Ecto neural progenitor cell (in vitro differentiated cells): Measurements from ENCODE around the gene RB1.
"Not testable (repeated sequence)": the region's sequence is repeated elsewhere in the genome, so short reads cannot be mapped to it uniquely, and the experiment has no call there.

ENCODE experiments used
- DNase-seq: peaks from one replicate; pipeline ENCODE4 v3.0.0-alpha.2; 2018; ENCODE audit warnings: low spot score

Gene RB1

GRCh38 chr13:48448959-48449614, 145.5 kb downstream of the RB1 start:
- no peak for DNase-seq

DNA sequence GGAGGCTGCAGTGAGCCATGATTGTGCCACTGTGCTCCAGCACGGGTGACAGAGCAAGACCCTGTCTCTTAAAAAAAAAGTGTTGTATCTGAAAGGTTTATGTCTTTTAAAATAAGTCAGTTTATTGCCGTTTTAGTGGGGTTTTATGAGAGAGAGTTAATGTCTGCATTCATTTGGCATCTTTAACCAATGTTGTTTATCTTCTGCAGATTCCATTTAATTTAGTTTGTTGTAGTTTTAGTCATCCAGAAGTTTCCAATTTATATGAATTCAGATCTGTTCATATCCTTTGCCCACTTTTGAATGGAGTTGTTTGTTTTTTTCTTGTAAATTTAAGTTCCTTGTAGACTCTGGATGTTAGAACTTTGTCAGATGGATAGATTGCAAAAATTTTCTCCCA, 146.1 kb downstream of the RB1 start:
- no peak for DNase-seq

GRCh38 chr13:48451196-48451595, 147.6 kb downstream of the RB1 start:
- not testable (repeated sequence) for DNase-seq

GRCh38 chr13:48456546-48456945, 153.0 kb downstream of the RB1 start:
- DNase-seq = no peak

DNA sequence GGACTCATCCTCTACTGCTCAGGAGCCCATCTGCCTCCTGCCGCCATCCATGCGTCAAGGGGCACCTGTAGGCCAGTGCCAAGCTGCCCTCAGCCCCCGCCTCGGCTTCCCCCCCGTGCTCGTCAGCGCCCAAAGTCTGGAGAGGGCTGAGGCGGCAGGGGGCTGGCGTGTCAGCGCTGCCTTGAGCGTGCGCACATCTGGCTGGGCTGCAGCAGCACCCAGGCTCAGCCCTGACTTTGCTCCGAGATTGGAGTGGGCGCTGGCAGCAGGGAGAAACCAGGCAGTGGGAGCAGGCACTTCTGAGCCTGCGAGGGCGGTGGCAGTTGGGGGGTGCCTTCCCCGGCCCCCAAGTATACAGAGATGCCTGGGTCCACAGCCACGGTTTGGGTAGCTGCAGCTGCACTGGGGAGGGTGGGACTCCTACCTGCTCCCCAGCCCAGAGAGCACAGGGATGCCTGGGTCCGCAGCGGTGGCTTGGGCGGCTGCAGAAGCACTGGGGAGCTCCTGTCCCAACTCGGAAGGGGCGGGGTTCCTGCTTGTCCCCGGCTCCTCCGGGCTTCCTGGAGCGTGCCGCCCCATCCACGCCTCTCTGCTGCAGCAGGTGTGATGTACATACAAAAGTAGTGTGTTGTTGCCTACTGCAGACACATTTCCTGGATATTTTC, 154.2 kb downstream of the RB1 start:
- no peak for DNase-seq

GRCh38 chr13:48475230-48475629, 171.7 kb downstream of the RB1 start:
- DNase-seq = no peak

- DNase-seq = no peak
Measured at GRCh38 chr13:48476215-48476614, 172.7 kb downstream of the RB1 start.

GRCh38 chr13:48476686-48477085, 173.1 kb downstream of the RB1 start:
- DNase-seq = no peak

GRCh38 chr13:48477191-48477855, 173.8 kb downstream of the RB1 start:
- no peak for DNase-seq

DNA sequence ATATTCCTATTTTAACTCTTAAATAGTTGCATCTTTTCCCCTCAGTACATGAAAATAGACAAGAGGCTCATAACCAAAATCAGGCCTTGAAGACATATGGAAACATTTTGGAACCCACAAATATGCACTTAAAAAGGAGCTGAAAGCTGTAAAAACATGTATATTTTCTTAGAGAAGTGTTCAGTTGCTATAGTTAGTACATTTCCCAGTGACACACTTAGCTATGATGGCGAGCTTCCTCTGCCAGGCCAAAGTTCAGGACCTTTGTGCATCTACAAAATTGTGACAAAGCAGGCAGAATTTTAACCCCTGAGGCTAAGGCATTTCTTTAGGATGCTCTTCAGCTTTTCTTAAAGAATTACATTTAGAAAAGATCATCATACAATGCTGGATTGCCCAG, 174.8 kb downstream of the RB1 start:
- DNase-seq = no peak

- DNase-seq = no peak
Measured at GRCh38 chr13:48483575-48483974, 180.0 kb downstream of the RB1 start.

DNA sequence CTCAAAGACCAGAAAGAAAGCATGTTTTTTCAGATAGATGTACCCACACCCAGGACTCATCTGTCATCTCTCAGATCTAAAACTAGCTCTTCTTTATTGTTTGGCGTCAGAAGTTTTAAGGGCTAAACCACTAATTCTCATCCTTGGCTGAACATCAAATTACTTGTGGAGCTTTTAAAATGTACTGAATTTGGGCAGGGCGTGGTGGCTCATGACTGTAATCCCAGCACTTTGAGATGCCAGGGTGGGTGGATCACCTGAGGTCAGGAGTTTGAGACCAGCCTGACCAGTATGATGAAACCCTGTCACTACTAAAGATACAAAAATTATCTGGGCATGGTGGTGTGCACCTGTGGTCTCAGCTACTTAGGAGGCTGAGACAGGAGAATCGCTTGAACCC, 181.9 kb downstream of the RB1 start:
- no peak for DNase-seq

GRCh38 chr13:48486362-48486761, 182.8 kb downstream of the RB1 start:
- no peak for DNase-seq

- DNase-seq = no peak
Measured at GRCh38 chr13:48486836-48487235, 183.3 kb downstream of the RB1 start.

DNA sequence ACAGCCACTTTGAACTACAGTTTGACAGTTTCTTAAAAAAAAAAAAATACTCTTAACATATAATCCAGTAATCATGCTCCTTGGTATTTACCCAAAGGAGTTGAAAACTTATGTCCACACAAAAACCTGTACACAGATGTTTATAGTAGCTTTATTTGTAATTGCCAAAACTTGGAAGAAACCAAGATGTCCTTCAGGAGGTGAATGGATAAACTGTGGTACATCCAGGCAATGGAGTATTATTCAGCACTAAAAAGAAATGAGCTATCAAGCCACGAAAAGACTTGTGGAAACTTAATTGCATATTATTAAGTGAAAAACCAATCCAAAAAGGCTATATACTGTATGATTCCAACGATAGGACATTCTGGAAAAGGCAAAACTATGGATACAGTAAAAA, 184.4 kb downstream of the RB1 start:
- no peak for DNase-seq

GRCh38 chr13:48488995-48489394, 185.4 kb downstream of the RB1 start:
- no peak for DNase-seq

DNA sequence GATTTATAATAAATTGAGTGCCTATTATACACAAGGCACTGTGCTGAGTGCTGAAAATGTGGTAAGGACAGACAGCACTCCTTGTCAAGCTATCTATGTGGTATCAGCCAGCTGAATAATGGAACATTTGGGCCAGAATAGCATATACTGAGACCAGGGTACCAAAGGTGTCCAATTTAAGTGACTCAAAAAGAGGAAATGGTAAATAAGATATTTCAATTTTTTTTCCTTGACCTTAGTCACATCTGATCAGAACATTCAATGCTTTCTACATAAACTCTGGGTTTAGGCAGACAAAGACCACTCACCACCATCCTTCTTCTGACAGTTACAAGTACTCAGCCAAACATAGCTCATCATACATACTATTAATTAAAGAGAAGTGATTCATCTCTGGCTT, 186.1 kb downstream of the RB1 start:
- no peak for DNase-seq

DNA sequence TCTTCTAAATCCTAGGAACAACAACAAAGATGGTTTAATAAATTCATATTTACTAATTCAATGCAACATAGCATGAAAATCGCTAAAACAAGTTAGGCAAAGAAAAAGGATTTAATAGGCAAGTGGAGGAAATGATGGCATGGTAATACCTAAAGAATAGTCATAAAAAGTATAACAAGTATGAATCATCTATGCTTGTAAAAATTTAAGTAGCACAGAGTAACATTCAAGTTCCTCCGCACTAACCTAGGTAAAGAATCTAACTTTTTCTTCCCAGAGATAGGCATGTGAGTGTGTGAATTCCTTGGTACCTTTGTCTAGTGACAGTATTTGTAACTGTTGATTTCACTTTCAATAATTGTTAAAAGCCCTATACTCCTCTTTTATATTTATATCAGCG, 186.7 kb downstream of the RB1 start:
- DNase-seq = no peak

DNA sequence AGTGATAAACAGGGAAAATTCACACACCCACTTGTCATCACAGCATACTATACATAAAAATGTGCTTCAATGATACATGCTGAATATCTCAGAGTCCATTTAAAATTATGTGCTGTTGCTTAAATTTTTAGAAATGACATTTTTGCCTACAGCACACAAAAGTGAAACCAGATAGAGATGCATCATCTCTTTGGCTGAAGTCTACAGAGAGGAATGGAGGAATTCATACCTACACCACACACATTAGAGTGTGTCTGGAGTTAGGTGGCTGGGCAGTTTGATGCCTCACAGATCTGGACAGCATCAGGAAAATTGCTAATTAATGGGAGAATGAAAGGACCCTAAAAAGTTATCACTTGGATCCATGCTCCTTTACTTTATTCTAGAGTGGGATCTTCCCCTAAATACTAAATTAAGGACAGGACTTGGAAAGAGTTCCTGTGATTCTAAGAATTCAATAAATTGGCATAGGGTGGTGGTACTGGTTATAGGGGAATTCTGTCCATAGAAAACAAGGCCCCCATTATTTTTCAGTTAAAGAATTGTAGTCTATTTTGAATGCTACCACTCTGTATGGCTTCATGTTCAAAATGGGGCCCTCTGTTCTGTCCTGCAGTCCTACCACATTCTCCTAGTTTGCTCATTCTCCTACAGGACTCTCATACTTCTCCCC, 188.0 kb downstream of the RB1 start:
- no peak for DNase-seq

- DNase-seq = no peak
Measured at GRCh38 chr13:48492096-48492440, 188.5 kb downstream of the RB1 start.

DNA sequence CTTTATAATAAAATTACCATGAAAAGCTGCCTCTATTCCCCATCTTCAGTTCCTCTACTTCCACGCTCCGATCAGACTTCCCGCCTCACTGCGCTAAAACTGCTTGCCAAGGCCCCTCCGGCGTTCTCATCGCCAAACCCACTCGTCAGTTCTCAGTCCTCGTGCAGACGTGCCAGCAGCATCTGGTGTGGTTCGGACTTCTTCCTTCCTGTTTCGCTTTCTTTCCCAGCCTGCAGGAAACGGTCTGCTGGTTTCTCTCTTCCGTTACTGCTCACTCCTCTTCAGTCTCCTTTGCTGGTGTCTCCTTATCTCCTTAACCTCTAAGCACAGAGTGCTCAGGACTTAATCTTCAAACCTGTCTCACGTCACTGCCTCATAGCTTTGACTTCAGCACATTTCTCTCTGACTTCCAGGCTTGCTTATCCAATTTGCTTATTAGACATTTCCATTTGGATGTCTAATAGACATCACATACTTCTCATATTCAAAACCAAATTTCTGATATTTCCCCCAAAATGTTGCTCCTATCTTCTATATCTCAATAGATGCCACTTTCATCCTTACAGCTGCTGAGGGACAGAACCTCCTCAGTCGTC, 189.0 kb downstream of the RB1 start:
- DNase-seq = no peak

- no peak for DNase-seq
Measured at GRCh38 chr13:48493066-48493765, 189.7 kb downstream of the RB1 start.
